HepG2 (cell line): ENCODE results near the gene GNG7. TPM values are rescaled to one million over a fixed set of nuclear protein-coding genes. Genes with fewer than 3 reads are reported as not detected.

ENCODE experiments used
- ATF7-NPFF ChIP-seq: sonication (generic); formaldehyde crosslinking; IDR thresholded peaks from 2 replicates; pipeline ENCODE4 v1.8.1; 2023; ENCODE audit warnings: mild to moderate bottlenecking, low read depth, missing genetic modification reagents, moderate library complexity
- FOXO1 ChIP-seq: sonication (generic); formaldehyde crosslinking; IDR thresholded peaks from 2 replicates; pipeline ENCODE4 v1.4.0; 2020; ENCODE audit warnings: missing genetic modification reagents
- HMG20B ChIP-seq: conservative IDR thresholded peaks from 2 replicates; pipeline ENCODE4 v1.6.1; 2016; ENCODE audit warnings: missing genetic modification reagents, missing compliant biosample characterization
- KAT8 ChIP-seq: IDR thresholded peaks from 2 replicates; pipeline ENCODE4 v1.6.1; 2016; ENCODE audit warnings: missing genetic modification reagents, missing compliant biosample characterization
- KLF16 ChIP-seq, 2 experiments: sonication (generic) in 1 of 2; formaldehyde crosslinking in 1 of 2; IDR thresholded peaks; 2 replicates each; pipeline versions ENCODE4 v1.6.1 to v1.8.0; 2016 to 2023; ENCODE audit warnings: missing genetic modification reagents in 2 of 2, missing compliant biosample characterization in 1 of 2
- NAIF1 ChIP-seq: sonication (generic); formaldehyde crosslinking; IDR thresholded peaks from 2 replicates; pipeline ENCODE4 v1.5.0; 2020; ENCODE audit warnings: mild to moderate bottlenecking, missing genetic modification reagents, borderline replicate concordance
- PPARG ChIP-seq: conservative IDR thresholded peaks from 2 replicates; pipeline ENCODE4 v1.6.1; 2016; ENCODE audit warnings: missing biosample characterization, missing genetic modification reagents
- PRDM10 ChIP-seq: sonication (generic); formaldehyde crosslinking; IDR thresholded peaks from 2 replicates; pipeline ENCODE4 v1.4.0; 2020; ENCODE audit warnings: low read depth, missing genetic modification reagents
- PREB ChIP-seq: sonication (generic); formaldehyde crosslinking; IDR thresholded peaks from 2 replicates; pipeline ENCODE4 v1.4.0; 2020; ENCODE audit warnings: missing genetic modification reagents
- RBAK ChIP-seq: sonication (generic); formaldehyde crosslinking; IDR thresholded peaks from 2 replicates; pipeline ENCODE4 v1.5.1; 2020; ENCODE audit warnings: mild to moderate bottlenecking, missing genetic modification reagents
- SAP130 ChIP-seq: IDR thresholded peaks from 2 replicates; pipeline ENCODE4 v1.6.1; 2016; ENCODE audit warnings: low read depth
- SNRNP70 ChIP-seq: fragments of 200-400 bp; formaldehyde crosslinking; IDR thresholded peaks from 2 replicates; pipeline ENCODE4 v1.6.1; 2017; ENCODE audit warnings: mild to moderate bottlenecking, low read depth, low read length, moderate library complexity
- SP140L ChIP-seq: sonication (generic); formaldehyde crosslinking; IDR thresholded peaks from 2 replicates; pipeline ENCODE4 v1.4.0; 2020; ENCODE audit warnings: missing genetic modification reagents, borderline replicate concordance
- TFDP2 ChIP-seq: sonication (generic); formaldehyde crosslinking; IDR thresholded peaks from 2 replicates; pipeline ENCODE4 v1.4.0; 2020; ENCODE audit warnings: missing genetic modification reagents
- ZBTB37 ChIP-seq: sonication (generic); formaldehyde crosslinking; IDR thresholded peaks from 2 replicates; pipeline ENCODE4 v1.4.0; 2020; ENCODE audit warnings: mild to moderate bottlenecking, missing genetic modification reagents
- ZKSCAN5 ChIP-seq: sonication (generic); formaldehyde crosslinking; IDR thresholded peaks from 2 replicates; pipeline ENCODE4 v1.5.1; 2020; ENCODE audit warnings: mild to moderate bottlenecking, missing genetic modification reagents
- ZNF605 ChIP-seq: sonication (generic); formaldehyde crosslinking; IDR thresholded peaks from 2 replicates; pipeline ENCODE4 v1.8.0; 2022; ENCODE audit warnings: mild to moderate bottlenecking, missing genetic modification reagents
- ZNF644 ChIP-seq: IDR thresholded peaks from 2 replicates; pipeline ENCODE4 v1.6.1; 2016; ENCODE audit warnings: low read depth
- ZNF788 ChIP-seq: sonication (generic); formaldehyde crosslinking; IDR thresholded peaks from 2 replicates; pipeline ENCODE4 v1.5.0; 2020; ENCODE audit warnings: mild to moderate bottlenecking, missing genetic modification reagents, borderline replicate concordance
- polyA plus RNA-seq, 8 experiments: library from polyadenylated mRNA; depleted of rRNA in 3 of 8; stranded (reverse) in 7 of 8; unstranded in 1 of 8; fragments of >200 nt; fragmentation: Illumina TruSeq in 4 of 8; extraction: Trizol in 4 of 8; gene quantifications; 2 replicates each; pipeline versions ENCODE4 v1.2.1 to v1.2.3, GENCODE V29; 2011 to 2016; ENCODE audit warnings: low read depth in 4 of 8, missing spikeins in 1 of 8, mixed read lengths in 1 of 8; ENCODE audit not compliant: insufficient read depth in 1 of 8
- total RNA-seq, 5 experiments: library from RNA; depleted of rRNA; stranded (reverse); fragments of >200 nt; fragmentation: Illumina TruSeq; extraction: Trizol; gene quantifications; 2 replicates each; pipeline ENCODE4 v1.2.3, GENCODE V29; 2016; ENCODE audit warnings: low read depth in 1 of 5

The GNG7 gene
- total and polyA plus RNA-seq, 2 of the 13 experiments (the other 11 are each of a cell fraction or from before 2014, with no cell fraction given): 1.4 to 3.3 TPM

GRCh38 chr19:2524840-2525723 lies 177.4 kb downstream of the GNG7 start (continued):
- TF ChIP-seq ZBTB37 (CRISPR knock-in tag) (no peak), ZKSCAN5 (CRISPR knock-in tag) (no peak), KAT8 (CRISPR knock-in tag) (0 out of 2 replicates have a peak, but pooled peaks have one; percentile 37), ATF7-NPFF (no peak), NAIF1 (CRISPR knock-in tag) (no peak), SNRNP70 (no peak), SAP130 (CRISPR knock-in tag) (peak; percentile 66), PRDM10 (CRISPR knock-in tag) (0 out of 2 replicates have a peak, but pooled peaks have one; percentile 48), ZNF788 (CRISPR knock-in tag) (0 out of 2 replicates have a peak, but pooled peaks have one; percentile 68), SP140L (CRISPR knock-in tag) (no peak), HMG20B (CRISPR knock-in tag) (no peak), FOXO1 (CRISPR knock-in tag) (no peak), ZNF605 (CRISPR knock-in tag) (no peak), KLF16 (CRISPR knock-in tag; IDR thresholded peaks at IDR 0.05) (peak in 1 of 2 experiments; percentile 46; a peak in 1 of 4 replicates), RBAK (CRISPR knock-in tag) (no peak), TFDP2 (no peak), ZNF644 (peak; percentile 12; the same call in 1 of the 2 replicates), PREB (CRISPR knock-in tag) (no peak), PPARG (CRISPR knock-in tag) (no peak; the same call in 1 of the 2 replicates)
